Germinal center (tissue), 1 donor: ENCODE measurements around the gene ABCD2.
"Not testable (repeated sequence)": the region's sequence is repeated elsewhere in the genome, so short reads cannot be mapped to it uniquely, and the experiment has no call there.

Experiments used
- DNase-seq: peaks from one replicate; pipeline ENCODE4 v3.0.0; 2012; ENCODE audit warnings: mixed read lengths, low spot score

The ABCD2 gene

DNA sequence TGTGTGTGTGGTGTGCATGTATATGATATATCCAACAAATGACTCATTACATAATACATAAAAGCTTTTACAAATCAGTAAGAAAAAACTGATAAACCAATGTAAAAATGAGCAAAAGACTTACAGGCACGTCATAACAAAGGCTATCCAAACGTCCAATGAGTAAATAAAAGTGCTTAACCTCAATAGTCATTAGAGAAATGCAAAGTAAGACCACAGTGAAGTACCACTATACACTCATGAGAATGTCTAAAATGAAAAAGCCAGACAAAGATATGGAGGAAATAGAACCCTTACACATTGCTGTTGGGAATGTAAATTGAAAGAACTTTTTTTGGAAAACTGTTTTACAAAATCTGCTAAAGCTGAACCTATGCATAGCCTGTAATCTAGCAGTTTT, 7.8 kb downstream of the ABCD2 start:
- DNase-seq, result no peak

- DNase-seq, result no peak
These were observed 9.1 kb downstream of the ABCD2 start for GRCh38 chr12:39610436-39611025.

- no peak for DNase-seq
These were observed 12.7 kb downstream of the ABCD2 start for GRCh38 chr12:39606712-39607423.

- DNase-seq, result no peak
These were observed 13.6 kb downstream of the ABCD2 start for GRCh38 chr12:39605996-39606395.

DNA sequence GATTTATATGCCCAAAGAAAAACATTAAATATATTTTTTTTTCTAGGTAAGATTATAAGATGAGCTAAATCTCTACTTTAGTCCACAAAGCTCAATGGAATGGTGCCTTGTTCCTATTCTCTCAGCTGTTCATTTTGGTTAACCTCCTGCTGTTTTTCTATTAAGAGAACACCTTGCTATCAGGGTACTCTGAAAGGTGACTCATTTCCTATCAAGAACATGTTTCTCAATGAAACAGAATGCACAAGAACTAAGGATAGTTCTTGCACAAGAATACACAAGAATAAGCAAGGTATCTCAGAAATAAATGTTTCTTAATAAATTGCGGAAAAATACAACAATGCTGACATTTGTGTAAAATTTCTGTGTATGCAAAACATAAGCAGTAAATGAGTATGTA, 14.1 kb downstream of the ABCD2 start:
- DNase-seq, result no peak

DNA sequence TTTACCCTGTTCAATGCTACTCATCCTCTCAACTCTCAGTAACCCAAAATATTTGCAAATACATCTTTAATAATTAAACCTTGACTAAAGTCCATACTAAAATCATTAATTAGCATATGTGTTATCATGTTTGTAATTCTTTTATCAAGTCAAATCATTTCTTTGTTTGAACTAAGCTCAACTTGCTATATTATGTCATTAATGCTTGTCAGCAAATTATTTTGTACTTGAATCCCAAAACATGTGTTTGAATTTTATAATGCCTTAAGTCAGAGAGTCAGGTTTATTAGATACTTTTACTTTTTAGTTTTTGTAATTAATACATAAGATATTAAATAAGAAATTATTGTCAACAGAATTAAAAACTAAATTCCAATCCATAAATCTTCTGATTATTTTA, 16.5 kb downstream of the ABCD2 start:
- no peak for DNase-seq

- DNase-seq, result not testable (repeated sequence)
These were observed 17.7 kb downstream of the ABCD2 start for GRCh38 chr12:39601951-39602350.

- no peak for DNase-seq
These were observed 23.7 kb downstream of the ABCD2 start for GRCh38 chr12:39595928-39596327.

GRCh38 chr12:39592295-39592694, 27.3 kb downstream of the ABCD2 start:
- no peak for DNase-seq

GRCh38 chr12:39588348-39588747, 31.3 kb downstream of the ABCD2 start:
- DNase-seq, result no peak

GRCh38 chr12:39587225-39587624, 32.4 kb downstream of the ABCD2 start:
- DNase-seq, result no peak

DNA sequence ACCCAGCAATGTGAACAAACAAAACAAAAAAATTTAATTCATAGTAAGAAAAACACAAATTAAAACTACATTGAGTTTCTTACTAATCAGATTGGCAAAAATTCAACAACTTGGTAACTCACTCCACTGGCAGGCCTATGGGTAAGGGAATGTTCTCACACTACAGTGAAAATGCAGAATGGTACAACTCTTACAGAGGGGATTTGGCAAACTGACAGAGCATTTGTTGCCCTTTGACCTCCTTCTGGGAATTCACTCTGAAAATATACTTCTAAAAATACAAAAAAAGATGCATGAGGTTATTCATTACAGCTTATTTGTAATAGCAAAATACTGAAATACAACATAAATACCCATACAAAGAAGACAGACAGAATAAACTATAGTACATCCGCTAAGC, 32.8 kb downstream of the ABCD2 start:
- no peak for DNase-seq

GRCh38 chr12:39581592-39581991, 38.0 kb downstream of the ABCD2 start:
- no peak for DNase-seq

GRCh38 chr12:39575498-39575875, 44.1 kb downstream of the ABCD2 start:
- DNase-seq, result no peak

GRCh38 chr12:39574785-39575497, 44.7 kb downstream of the ABCD2 start:
- no peak for DNase-seq

DNA sequence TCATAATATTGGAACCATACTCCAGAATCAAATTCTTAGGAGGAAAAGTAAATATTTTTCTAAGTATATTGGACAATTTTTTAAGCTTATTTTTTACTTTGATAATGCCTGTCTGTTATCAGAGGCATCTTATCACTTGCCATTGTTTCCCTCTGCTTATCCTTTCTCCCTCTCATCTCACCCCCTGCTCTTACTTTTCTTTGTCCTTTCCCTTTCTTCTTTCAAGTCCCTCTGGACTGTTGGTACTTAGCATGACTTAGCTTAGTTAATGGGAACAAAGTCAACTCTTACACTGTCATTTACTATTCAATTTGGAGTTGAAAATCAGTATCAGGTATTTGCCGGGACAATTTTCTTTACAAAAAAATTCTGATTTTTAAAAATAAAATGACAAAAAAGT, 45.2 kb downstream of the ABCD2 start:
- no peak for DNase-seq

- no peak for DNase-seq
These were observed 45.6 kb downstream of the ABCD2 start for GRCh38 chr12:39573971-39574370.

GRCh38 chr12:39572551-39572950, 47.1 kb downstream of the ABCD2 start:
- no peak for DNase-seq

GRCh38 chr12:39571351-39571750, 48.3 kb downstream of the ABCD2 start:
- DNase-seq, result no peak

- DNase-seq, result no peak
These were observed 66.1 kb downstream of the ABCD2 start for GRCh38 chr12:39553476-39553875.

GRCh38 chr12:39544211-39544610, 75.4 kb downstream of the ABCD2 start:
- DNase-seq, result not testable (repeated sequence)

DNA sequence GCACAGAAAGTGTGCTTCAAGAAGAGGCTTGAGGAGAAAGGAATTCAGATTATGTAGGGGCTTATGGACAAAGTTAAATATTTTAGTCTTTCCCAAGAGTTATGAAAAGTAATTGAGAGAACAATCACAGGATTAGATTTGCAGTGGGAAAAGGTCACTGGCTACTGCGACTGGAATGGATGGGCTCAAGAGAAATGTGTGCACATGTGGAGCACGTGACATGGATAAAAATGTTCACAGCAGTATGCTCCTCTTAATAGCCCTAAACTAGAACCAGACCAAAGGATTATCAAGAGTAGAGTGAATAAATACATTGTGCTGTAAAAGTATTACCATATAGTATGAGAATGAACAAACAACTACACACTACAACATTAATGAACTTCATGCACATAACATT, 78.1 kb downstream of the ABCD2 start:
- no peak for DNase-seq

DNA sequence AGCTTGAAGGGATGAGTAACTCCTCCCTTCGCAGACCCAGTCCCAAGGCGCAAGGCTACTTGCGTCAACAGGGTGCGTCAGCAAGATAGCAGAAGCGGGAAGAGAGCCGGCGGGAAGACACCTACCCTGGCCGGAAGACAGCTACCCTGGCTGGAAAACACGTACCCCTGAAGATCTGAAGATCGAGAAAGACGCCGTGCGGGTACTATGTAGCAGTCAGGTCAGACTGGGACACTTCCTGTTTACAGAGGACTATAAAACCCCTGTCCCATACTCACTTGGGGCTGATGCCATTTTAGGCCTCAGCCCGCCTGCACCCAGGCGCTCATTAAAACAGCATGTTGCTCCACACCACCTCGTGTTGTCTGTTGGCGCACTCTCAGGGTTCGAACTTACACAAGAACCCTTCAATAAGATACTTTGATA, 80.9 kb downstream of the ABCD2 start:
- DNase-seq, result no peak
